ENCODE data around the gene THSD4. TPM values are rescaled to one million over a fixed set of nuclear protein-coding genes. Genes with fewer than 3 reads are reported as not detected.

Gene THSD4
- total RNA-seq, 1 experiment from 2014 or later: 21.7 TPM

GRCh38 chr15:71747128-71748083, 632.1 kb downstream of the THSD4 start:
- peak; percentile 91 for DNase-seq (ENCODE audit: extremely low read depth, low read depth)

GRCh38 chr15:71748293-71748718, 633.0 kb downstream of the THSD4 start:
- no peak for DNase-seq (ENCODE audit: extremely low read depth, low read depth)

- DNase-seq (ENCODE audit: extremely low read depth, low read depth): no peak
These were observed 634.2 kb downstream of the THSD4 start for GRCh38 chr15:71749500-71749899.

- no peak for DNase-seq (ENCODE audit: extremely low read depth, low read depth)
These were observed 636.9 kb downstream of the THSD4 start for GRCh38 chr15:71752128-71752527.

GRCh38 chr15:71752604-71753289, 637.5 kb downstream of the THSD4 start:
- peak; percentile 81 for DNase-seq (ENCODE audit: extremely low read depth, low read depth)

- no peak for DNase-seq (ENCODE audit: extremely low read depth, low read depth)
These were observed 638.1 kb downstream of the THSD4 start for GRCh38 chr15:71753346-71753745.

GRCh38 chr15:71754660-71755059, 639.4 kb downstream of the THSD4 start:
- DNase-seq (ENCODE audit: extremely low read depth, low read depth): no peak

GRCh38 chr15:71755092-71755970, 640.1 kb downstream of the THSD4 start:
- DNase-seq (ENCODE audit: extremely low read depth, low read depth): no peak

- no peak for DNase-seq (ENCODE audit: extremely low read depth, low read depth)
These were observed 641.5 kb downstream of the THSD4 start for GRCh38 chr15:71756599-71757352.

GRCh38 chr15:71757741-71758530, 642.7 kb downstream of the THSD4 start:
- no peak for DNase-seq (ENCODE audit: extremely low read depth, low read depth)

- no peak for DNase-seq (ENCODE audit: extremely low read depth, low read depth)
These were observed 643.4 kb downstream of the THSD4 start for GRCh38 chr15:71758711-71759110.

- no peak for DNase-seq (ENCODE audit: extremely low read depth, low read depth)
These were observed 645.6 kb downstream of the THSD4 start for GRCh38 chr15:71760852-71761251.

- DNase-seq (ENCODE audit: extremely low read depth, low read depth): no peak
These were observed 646.4 kb downstream of the THSD4 start for GRCh38 chr15:71761649-71762048.

GRCh38 chr15:71768184-71768583, 652.9 kb downstream of the THSD4 start:
- DNase-seq (ENCODE audit: extremely low read depth, low read depth): no peak

GRCh38 chr15:71773206-71773859, 658.1 kb downstream of the THSD4 start:
- no peak for DNase-seq (ENCODE audit: extremely low read depth, low read depth)

GRCh38 chr15:71775856-71776255, 660.6 kb downstream of the THSD4 start:
- no peak for DNase-seq (ENCODE audit: extremely low read depth, low read depth)

- no peak for DNase-seq (ENCODE audit: extremely low read depth, low read depth)
These were observed 661.0 kb downstream of the THSD4 start for GRCh38 chr15:71776304-71776703.

- no peak for DNase-seq (ENCODE audit: extremely low read depth, low read depth)
These were observed 662.1 kb downstream of the THSD4 start for GRCh38 chr15:71777216-71777943.

All from NCI-H460 (cell line).